H9 (cell line): ENCODE data around the gene LRP1B. TPM values are rescaled to one million over a fixed set of nuclear protein-coding genes. Genes with fewer than 3 reads are reported as not detected.

Experiments
- DNase-seq: peaks from one replicate; pipeline ENCODE4 v3.0.0-alpha.2; 2017
- H2AFZ ChIP-seq: one replicate; pipeline ENCODE4 v1.6.1; 2013; ENCODE audit warnings: mild to moderate bottlenecking, low read length, control low read depth, moderate library complexity
- H2AK5ac ChIP-seq: 2 replicates; pipeline ENCODE4 v1.6.1; 2013; ENCODE audit warnings: low read length, control low read depth, mixed read lengths; ENCODE audit not compliant: insufficient read length
- H2BK120ac ChIP-seq: one replicate; pipeline ENCODE4 v1.6.1; 2013; ENCODE audit warnings: low read depth, mild to moderate bottlenecking, low read length, control low read depth, inconsistent platforms; ENCODE audit not compliant: poor library complexity, severe bottlenecking
- H2BK12ac ChIP-seq: 2 replicates; pipeline ENCODE4 v1.6.1; 2013; ENCODE audit warnings: low read length, control low read depth, mixed read lengths, low read depth; ENCODE audit not compliant: insufficient read length
- H2BK15ac ChIP-seq: 2 replicates; pipeline ENCODE4 v1.6.1; 2013; ENCODE audit warnings: low read depth, low read length, control low read depth
- H2BK20ac ChIP-seq: one replicate; pipeline ENCODE4 v1.6.1; 2013; ENCODE audit warnings: low read depth, mild to moderate bottlenecking, low read length, control low read depth, inconsistent platforms; ENCODE audit not compliant: poor library complexity, severe bottlenecking
- H2BK5ac ChIP-seq: 2 replicates; pipeline ENCODE4 v1.6.1; 2013; ENCODE audit warnings: low read length, control low read depth, mixed read lengths; ENCODE audit not compliant: insufficient read length
- H3K14ac ChIP-seq: 2 replicates; pipeline ENCODE4 v1.6.1; 2013; ENCODE audit warnings: low read length, control low read depth; ENCODE audit not compliant: insufficient read depth
- H3K18ac ChIP-seq: 2 replicates; pipeline ENCODE4 v1.6.1; 2013; ENCODE audit warnings: low read depth, mild to moderate bottlenecking, mixed read lengths, low read length, control low read depth; ENCODE audit not compliant: insufficient read length
- H3K23ac ChIP-seq: 2 replicates; pipeline ENCODE4 v1.6.1; 2013; ENCODE audit warnings: low read length, control low read depth, mixed read lengths, low read depth; ENCODE audit not compliant: insufficient read length
- H3K23me2 ChIP-seq: 2 replicates; pipeline ENCODE4 v1.6.1; 2013; ENCODE audit warnings: low read depth, mild to moderate bottlenecking, mixed read lengths, low read length, control low read depth; ENCODE audit not compliant: insufficient read length, poor library complexity, severe bottlenecking
- H3K27ac ChIP-seq: 2 replicates; pipeline ENCODE4 v1.5.1; 2013; ENCODE audit warnings: low read length, control low read depth, mixed read lengths, low read depth; ENCODE audit not compliant: insufficient read length
- H3K27me3 ChIP-seq: 2 replicates; pipeline ENCODE4 v1.6.1; 2013; ENCODE audit warnings: low read length, control low read depth, inconsistent platforms; ENCODE audit not compliant: insufficient read depth
- H3K4ac ChIP-seq: 2 replicates; pipeline ENCODE4 v1.6.1; 2013; ENCODE audit warnings: low read depth, mild to moderate bottlenecking, control low read depth, inconsistent platforms, low read length, moderate library complexity
- H3K4me1 ChIP-seq: 2 replicates; pipeline ENCODE4 v1.6.1; 2013; ENCODE audit warnings: low read length, control low read depth, inconsistent platforms; ENCODE audit not compliant: insufficient read depth
- H3K4me2 ChIP-seq: 2 replicates; pipeline ENCODE4 v1.6.1; 2013; ENCODE audit warnings: low read length, control low read depth, mixed read lengths; ENCODE audit not compliant: insufficient read length, insufficient read depth
- H3K56ac ChIP-seq: 2 replicates; pipeline ENCODE4 v1.6.1; 2013; ENCODE audit warnings: low read depth, mild to moderate bottlenecking, mixed read lengths, low read length, control low read depth; ENCODE audit not compliant: insufficient read length
- H3K79me1 ChIP-seq: 2 replicates; pipeline ENCODE4 v1.6.1; 2013; ENCODE audit warnings: low read depth, mild to moderate bottlenecking, moderate library complexity, low read length, control low read depth, inconsistent platforms; ENCODE audit not compliant: insufficient read depth, poor library complexity, severe bottlenecking
- H3K79me2 ChIP-seq: 2 replicates; pipeline ENCODE4 v1.6.1; 2013; ENCODE audit warnings: low read length, control low read depth, inconsistent platforms; ENCODE audit not compliant: insufficient read depth
- H3K9ac ChIP-seq: 2 replicates; pipeline ENCODE4 v1.6.1; 2013; ENCODE audit warnings: low read length, control low read depth, mixed read lengths; ENCODE audit not compliant: insufficient read length; ENCODE audit errors: extremely low read depth
- H3K9me3 ChIP-seq: one replicate; pipeline ENCODE4 v1.6.1; 2013; ENCODE audit warnings: low read depth, low read length, inconsistent platforms; ENCODE audit not compliant: control insufficient read depth
- H3T11ph ChIP-seq: one replicate; pipeline ENCODE4 v1.6.1; 2013; ENCODE audit warnings: mild to moderate bottlenecking, low read length, control low read depth, inconsistent platforms
- H4K20me1 ChIP-seq: one replicate; pipeline ENCODE4 v1.6.1; 2013; ENCODE audit not compliant: control insufficient read depth, insufficient read length, insufficient read depth
- H4K5ac ChIP-seq: 2 replicates; pipeline ENCODE4 v1.6.1; 2013; ENCODE audit warnings: low read depth, mild to moderate bottlenecking, mixed read lengths, low read length, control low read depth; ENCODE audit not compliant: insufficient read length
- H4K8ac ChIP-seq: replicated peaks from 2 replicates; pipeline ENCODE4 v1.6.1; 2013; ENCODE audit warnings: low read length, control low read depth, mixed read lengths, low read depth; ENCODE audit not compliant: insufficient read length
- H4K91ac ChIP-seq: 2 replicates; pipeline ENCODE4 v1.6.1; 2013; ENCODE audit warnings: low read depth, mild to moderate bottlenecking, moderate library complexity, mixed read lengths, low read length, control low read depth; ENCODE audit not compliant: insufficient read length
- H3K27ac Mint-ChIP-seq, 3 experiments: 2 replicates in 2 of 3; 3 replicates in 1 of 3; pipeline ENCODE4 v1.8.0; 2020 to 2021; ENCODE audit warnings: mixed read lengths in 3 of 3, mild to moderate bottlenecking in 1 of 3, moderate library complexity in 1 of 3
- H3K27me3 Mint-ChIP-seq: 2 replicates; pipeline ENCODE4 v1.8.0; 2021; ENCODE audit warnings: low read depth, mild to moderate bottlenecking, moderate library complexity, mixed read lengths
- H3K36me3 Mint-ChIP-seq, 3 experiments: 2 replicates in 2 of 3; 3 replicates in 1 of 3; pipeline ENCODE4 v1.8.0; 2020 to 2021; ENCODE audit warnings: low read depth in 3 of 3, mixed read lengths in 3 of 3; ENCODE audit not compliant: insufficient read depth in 1 of 3
- H3K4me1 Mint-ChIP-seq, 2 experiments: 2 replicates each; pipeline ENCODE4 v1.8.0; 2020; ENCODE audit warnings: mixed read lengths in 2 of 2
- H3K4me3 Mint-ChIP-seq, 2 experiments: 2 replicates in 1 of 2; 3 replicates in 1 of 2; pipeline ENCODE4 v1.8.0; 2020 to 2021; ENCODE audit warnings: mild to moderate bottlenecking in 2 of 2, mixed read lengths in 2 of 2, moderate library complexity in 1 of 2
- H3K9me3 Mint-ChIP-seq, 2 experiments: 2 replicates in 1 of 2; 3 replicates in 1 of 2; pipeline ENCODE4 v1.8.0; 2020; ENCODE audit warnings: mild to moderate bottlenecking in 2 of 2, mixed read lengths in 2 of 2, moderate library complexity in 1 of 2
- CTCF ChIP-seq: fragments of 200-600 bp; sonication (generic); conservative IDR thresholded peaks from 3 replicates; pipeline ENCODE4 v1.8.0; 2021; ENCODE audit warnings: antibody characterized with exemption, mild to moderate bottlenecking
- total RNA-seq: library from RNA; stranded (reverse); gene quantifications from 2 replicates; pipeline ENCODE4 v1.2.1, GENCODE V29; 2021

The LRP1B gene
- total RNA-seq, 1 experiment from 2014 or later: not detected

- H3K18ac ChIP-seq: no peak overlapping the region
- H3K9me3 ChIP-seq: no peaks in the 10 kb centered on the region
- H4K20me1 ChIP-seq: no peaks in the 10 kb centered on the region
- H3K79me2 ChIP-seq: no peaks in the 10 kb centered on the region
- H2AK5ac ChIP-seq: no peak overlapping the region
- H3K4me1 Mint-ChIP-seq: peaks cover 0 to 3% of the 10 kb centered on the region in 2 experiments; a peak in 2 of 4 replicates
- no peak overlapping the region for H2BK15ac ChIP-seq
- H3K23ac ChIP-seq: no peak overlapping the region
- H3K4ac ChIP-seq: no peak overlapping the region
- no peaks in the 10 kb centered on the region for H3K27me3 Mint-ChIP-seq
- H3K56ac ChIP-seq: no peak overlapping the region
- no peaks in the 10 kb centered on the region for H3K27me3 ChIP-seq
- H2BK5ac ChIP-seq: no peak overlapping the region
- H3T11ph ChIP-seq: no peak overlapping the region
- H3K27ac ChIP-seq: no peak overlapping the region
- no peak overlapping the region for H2BK120ac ChIP-seq
- H3K9me3 Mint-ChIP-seq: peaks cover 0 to 2% of the 10 kb centered on the region in 2 experiments; a peak in 1 of 5 replicates
- no peak overlapping the region for H2AFZ ChIP-seq
- H4K91ac ChIP-seq: no peak overlapping the region
- H3K4me3 Mint-ChIP-seq: no peak overlapping the region
- H3K79me1 ChIP-seq: no peaks in the 10 kb centered on the region
- no peak for DNase-seq
- H3K23me2 ChIP-seq: no peaks in the 10 kb centered on the region
- H3K36me3 Mint-ChIP-seq: no peaks in the 10 kb centered on the region; a peak in 1 of 7 replicates
- no peak for TF ChIP-seq CTCF
- no peaks in the 10 kb centered on the region for H3K4me1 ChIP-seq
- no peak overlapping the region for H4K5ac ChIP-seq
- H2BK12ac ChIP-seq: no peak overlapping the region
- H3K4me2 ChIP-seq: no peak overlapping the region
- no peak overlapping the region for H3K27ac Mint-ChIP-seq
- no peak overlapping the region for H4K8ac ChIP-seq
- H3K9ac ChIP-seq: no peak overlapping the region
- H2BK20ac ChIP-seq: no peak overlapping the region
- no peak overlapping the region for H3K14ac ChIP-seq
These were observed 11.5 kb downstream of the LRP1B start for GRCh38 chr2:142119347-142119746.
